Tongue (tissue), 2 donors: ENCODE results near the gene TOX2. TPM values are rescaled to one million over a fixed set of nuclear protein-coding genes. Genes with fewer than 3 reads are reported as not detected.

Experiments used
- DNase-seq: peaks from one replicate; pipeline ENCODE4 v3.0.0-alpha.2; 2015
- total RNA-seq: library from RNA; depleted of rRNA; stranded (reverse); fragments of >200 nt; gene quantifications from one replicate; pipeline ENCODE4 v1.2.3, GENCODE V29; 2014

The TOX2 gene
- total RNA-seq, 1 donor from 2014 or later, result 0.51 TPM

- DNase-seq, result no peak
Measured at GRCh38 chr20:43977962-43978361, 63.3 kb downstream of the TOX2 start.

GRCh38 chr20:43979576-43980105 is 65.0 kb downstream of the TOX2 start:
- DNase-seq, result no peak

- no peak for DNase-seq
Measured at GRCh38 chr20:43981540-43981939, 66.9 kb downstream of the TOX2 start.

- no peak for DNase-seq
Measured at GRCh38 chr20:43982016-43982415, 67.4 kb downstream of the TOX2 start.

GRCh38 chr20:43982886-43983285 is 68.2 kb downstream of the TOX2 start:
- no peak for DNase-seq

GRCh38 chr20:43983359-43983758 is 68.7 kb downstream of the TOX2 start:
- DNase-seq, result no peak

DNA sequence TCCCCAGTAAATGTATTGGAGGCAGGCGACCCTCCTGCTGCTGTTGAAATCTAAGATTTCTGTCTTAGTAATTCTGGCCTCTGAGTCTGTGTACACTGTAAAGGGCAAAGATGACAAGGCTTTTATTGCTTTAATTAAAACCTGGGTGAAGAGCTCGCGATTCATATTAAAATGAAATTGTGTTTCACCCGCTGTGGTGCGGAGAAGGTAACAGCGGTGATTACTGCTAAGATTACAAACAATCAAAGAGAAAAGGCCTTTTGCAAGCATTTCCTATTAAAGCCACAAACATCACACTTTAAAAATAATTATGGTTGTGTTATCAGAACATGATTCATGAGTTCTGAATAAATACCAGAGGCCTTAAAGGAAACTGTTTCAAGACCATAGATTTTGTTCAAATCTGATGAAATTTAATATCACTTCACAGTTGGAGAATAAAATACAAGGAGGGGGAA is 69.3 kb downstream of the TOX2 start:
- no peak for DNase-seq

GRCh38 chr20:43984587-43984986 is 69.9 kb downstream of the TOX2 start:
- DNase-seq, result no peak

GRCh38 chr20:43985121-43985520 is 70.5 kb downstream of the TOX2 start:
- DNase-seq, result no peak

- DNase-seq, result no peak
Measured at GRCh38 chr20:43985608-43986316, 71.1 kb downstream of the TOX2 start.

- DNase-seq, result no peak
Measured at GRCh38 chr20:43987018-43987417, 72.4 kb downstream of the TOX2 start.

GRCh38 chr20:43987531-43987930 is 72.9 kb downstream of the TOX2 start:
- DNase-seq, result peak; percentile 54

DNA sequence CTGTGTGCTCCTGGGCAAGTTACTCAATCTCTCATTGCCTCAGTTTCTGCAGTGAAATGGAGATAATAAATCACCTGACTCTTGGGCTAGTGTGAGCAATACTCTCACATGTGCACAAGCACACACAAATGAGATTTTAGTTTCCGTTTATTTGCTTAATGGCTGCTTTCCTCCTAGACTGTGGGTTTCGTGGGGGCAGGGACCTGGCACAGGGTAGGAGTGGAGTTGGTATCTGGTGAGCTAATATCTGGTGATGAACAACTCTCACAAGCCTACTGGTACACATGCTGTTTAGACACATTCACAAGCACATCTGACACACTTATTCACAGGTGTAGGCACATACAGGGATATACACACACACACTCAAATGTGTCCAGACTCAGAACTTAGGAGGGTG is 73.8 kb downstream of the TOX2 start:
- DNase-seq, result no peak

DNA sequence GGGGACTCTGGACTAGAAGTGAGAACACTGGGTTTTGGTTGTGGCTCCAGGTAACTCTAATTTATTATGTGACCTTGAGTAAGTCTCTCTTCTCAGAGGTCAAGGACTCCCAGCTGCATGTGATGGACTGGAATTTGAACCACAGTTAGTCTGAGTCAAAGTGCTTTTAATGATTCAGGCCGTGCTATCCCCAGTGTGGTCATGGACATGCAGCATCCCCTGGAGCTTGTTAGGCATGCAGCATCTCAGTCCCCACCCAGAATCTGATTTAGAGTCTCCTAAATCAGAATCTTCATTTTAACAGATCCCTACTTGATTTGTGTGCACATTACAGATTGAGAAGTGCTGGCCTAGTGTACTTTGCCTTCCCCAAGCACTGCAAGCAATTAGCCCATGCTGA is 74.2 kb downstream of the TOX2 start:
- no peak for DNase-seq

DNA sequence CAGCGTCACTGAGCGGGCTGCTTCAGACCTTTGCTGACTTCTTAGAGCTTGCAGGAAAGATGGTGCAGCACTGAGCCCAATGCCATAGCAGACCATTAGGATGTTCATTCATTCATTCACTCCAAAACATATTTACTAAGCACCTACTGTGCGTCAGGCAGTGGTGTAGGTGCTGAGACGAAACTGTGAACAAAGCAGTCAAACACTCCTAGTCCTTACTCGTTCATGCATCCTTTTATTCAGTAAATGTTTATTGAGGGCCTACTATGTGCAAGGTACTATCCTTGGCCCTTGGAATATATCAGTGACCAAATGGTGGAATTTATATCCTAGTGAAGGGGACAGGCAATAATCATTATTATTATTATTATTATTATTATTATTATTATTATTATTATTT is 76.6 kb downstream of the TOX2 start:
- DNase-seq, result no peak

GRCh38 chr20:43991982-43992381 is 77.3 kb downstream of the TOX2 start:
- DNase-seq, result no peak

DNA sequence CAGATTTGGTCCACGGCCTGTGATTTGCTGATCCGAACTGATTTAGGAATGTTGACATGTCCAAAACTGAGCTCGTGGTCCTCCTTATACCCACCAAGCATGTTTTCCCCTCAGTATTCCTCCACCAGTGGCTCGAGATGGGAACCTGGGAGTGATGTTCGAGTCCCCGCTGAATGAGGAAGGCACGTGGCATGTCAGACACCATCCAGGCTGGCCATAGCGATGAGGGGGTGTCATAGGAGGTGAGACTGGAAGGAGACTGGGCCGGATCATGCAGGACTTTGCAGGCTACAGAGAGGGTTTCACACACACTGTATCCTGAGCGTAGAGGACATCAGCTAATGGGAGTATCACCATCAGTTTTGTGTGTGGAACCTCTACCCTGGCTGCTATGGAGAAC is 78.2 kb downstream of the TOX2 start:
- no peak for DNase-seq

DNA sequence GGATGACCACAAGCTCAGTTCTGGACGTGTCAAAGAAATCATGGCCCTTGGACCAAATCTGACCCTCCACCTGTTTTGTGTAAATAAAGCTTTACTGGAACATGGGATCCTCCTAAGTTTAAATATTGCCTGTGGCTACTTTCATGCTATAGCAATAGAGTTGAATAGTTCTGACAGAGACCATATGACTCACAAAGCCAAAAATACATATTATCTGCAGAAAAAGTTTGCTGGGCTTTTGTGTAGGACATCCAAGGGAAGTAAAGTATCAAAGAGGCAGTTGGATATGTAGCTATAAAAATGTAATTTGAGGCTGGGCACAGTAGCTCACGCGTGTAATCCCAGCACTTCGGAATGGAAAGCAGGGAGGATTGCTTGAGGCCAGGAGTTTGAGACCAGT is 78.9 kb downstream of the TOX2 start:
- DNase-seq, result no peak

DNA sequence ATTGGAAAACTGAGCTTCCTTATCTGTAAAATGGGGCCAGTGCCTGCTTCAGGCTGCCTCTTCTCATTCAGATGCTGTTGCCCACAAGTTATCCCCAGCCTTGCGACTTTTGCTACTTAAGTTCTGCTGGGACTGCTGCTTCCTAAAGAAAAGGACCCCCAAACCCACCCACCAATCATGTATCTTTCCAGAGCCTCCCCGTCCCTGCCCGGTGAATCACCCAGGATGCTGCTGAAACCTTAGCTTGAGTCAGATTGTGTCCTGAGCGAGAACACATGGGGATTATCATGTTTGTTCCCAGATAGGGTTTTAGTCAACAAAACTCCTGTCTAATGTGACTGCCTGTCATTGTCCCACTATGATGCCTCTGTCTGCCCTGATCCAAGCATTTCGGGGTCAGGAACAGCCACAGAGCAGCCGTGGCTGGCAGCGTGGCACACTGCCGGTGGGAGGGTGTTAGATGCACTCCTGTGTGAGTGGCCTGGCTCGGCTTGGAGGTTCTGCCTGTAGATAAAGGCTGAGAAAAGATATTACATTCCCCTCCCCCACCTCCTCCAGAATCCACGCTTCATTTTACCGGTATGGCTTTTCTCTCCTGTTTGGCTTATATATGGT is 79.9 kb downstream of the TOX2 start:
- DNase-seq, result no peak

DNA sequence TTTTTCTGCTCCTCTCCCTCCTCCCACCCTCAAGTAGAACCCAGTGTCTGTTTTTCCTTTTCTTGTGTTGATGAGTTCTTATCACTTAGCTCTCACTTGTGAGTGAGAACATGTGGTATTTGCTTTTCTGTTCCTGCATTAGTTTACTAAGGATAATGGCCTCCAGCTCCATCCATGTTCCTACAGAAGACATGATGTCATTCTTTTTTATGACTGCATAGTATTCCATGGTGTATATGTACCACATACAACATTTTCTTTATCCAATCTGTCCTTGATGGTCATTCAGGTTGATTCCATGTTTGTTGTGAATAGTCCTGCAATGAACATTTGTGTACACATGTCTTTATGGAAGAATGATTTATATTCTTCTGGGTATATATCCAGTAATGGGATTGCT is 81.0 kb downstream of the TOX2 start:
- no peak for DNase-seq

DNA sequence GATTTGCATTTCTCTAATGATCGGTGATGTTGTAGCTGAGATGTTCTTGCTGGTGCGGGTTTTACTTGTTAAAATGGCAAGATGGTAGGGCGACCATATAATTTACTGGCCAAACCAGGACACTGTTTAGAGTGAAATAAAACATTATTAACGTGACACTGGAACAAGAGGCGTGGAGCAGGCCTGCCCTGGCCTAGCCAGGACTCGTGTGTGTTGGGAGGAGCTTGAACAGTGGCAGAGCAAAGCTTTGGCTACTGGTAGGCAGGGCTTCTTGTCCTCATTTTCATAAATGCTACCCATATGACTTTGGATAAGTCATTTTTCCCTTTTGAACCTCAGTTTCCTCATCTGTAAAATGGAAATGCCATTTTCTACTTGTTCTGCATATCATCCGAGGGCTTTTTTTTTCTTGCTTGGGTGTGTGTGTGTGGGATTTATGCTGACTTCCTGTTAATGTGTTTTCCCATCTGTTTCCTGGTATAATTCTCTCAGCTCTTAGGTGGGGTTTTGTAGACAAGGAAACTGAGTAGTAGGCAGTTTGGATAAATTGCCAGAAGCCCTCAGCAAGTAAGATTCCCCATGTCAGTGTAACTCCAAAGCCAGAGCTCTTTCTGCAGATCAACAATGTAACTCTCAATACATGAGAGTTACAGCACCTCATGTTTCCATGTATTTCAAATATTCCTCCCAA is 81.7 kb downstream of the TOX2 start:
- no peak for DNase-seq

DNA sequence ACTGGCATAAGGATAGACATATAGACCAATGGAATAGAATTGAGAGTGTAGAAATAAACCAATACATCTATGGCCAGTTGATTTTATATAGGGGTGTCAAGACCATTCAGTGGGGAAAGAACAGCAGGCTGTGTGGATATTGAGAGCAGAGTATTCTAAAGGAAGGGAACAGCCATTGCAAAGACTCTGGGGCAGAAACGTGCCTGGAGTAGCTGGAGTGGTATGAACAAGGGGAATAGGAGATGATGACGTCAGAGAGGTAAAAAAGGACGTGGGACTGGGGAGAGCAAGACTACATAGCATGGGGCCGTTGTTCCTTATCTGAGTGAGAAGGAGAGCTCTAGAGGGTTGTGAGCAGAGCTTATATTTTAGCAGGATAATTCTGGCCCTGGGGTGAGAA is 85.2 kb downstream of the TOX2 start:
- no peak for DNase-seq
